MM.1S (cell line): ENCODE measurements around the gene CISH.

Experiments used
- DNase-seq: peaks from one replicate; pipeline ENCODE4 v3.0.0-alpha.2; 2015
- H2AFZ ChIP-seq: fragments of 300-600 bp; sonication (generic); 2 replicates; pipeline ENCODE4 v1.6.0; 2016; ENCODE audit warnings: antibody characterized with exemption, low read length
- H3F3A ChIP-seq: fragments of 300-600 bp; sonication (generic); 2 replicates; pipeline ENCODE4 v1.6.1; 2016; ENCODE audit warnings: mild to moderate bottlenecking, antibody characterized with exemption, low read length, moderate library complexity, mixed read lengths; ENCODE audit not compliant: insufficient read depth
- H3K27ac ChIP-seq: fragments of 300-600 bp; sonication (generic); 2 replicates; pipeline ENCODE4 v1.5.1; 2016; ENCODE audit warnings: mild to moderate bottlenecking, low read length
- H3K27me3 ChIP-seq: fragments of 300-600 bp; sonication (generic); replicated peaks from 2 replicates; pipeline ENCODE4 v1.6.0; 2016; ENCODE audit warnings: low read length; ENCODE audit not compliant: insufficient read depth
- H3K36me3 ChIP-seq: fragments of 300-600 bp; sonication (generic); replicated peaks from 2 replicates; pipeline ENCODE4 v1.6.1; 2016; ENCODE audit warnings: mild to moderate bottlenecking, low read length, mixed read lengths; ENCODE audit not compliant: insufficient read depth
- H3K4me1 ChIP-seq: fragments of 300-600 bp; sonication (generic); 2 replicates; pipeline ENCODE4 v1.6.1; 2016; ENCODE audit warnings: low read length, mixed read lengths
- H3K4me2 ChIP-seq: fragments of 300-600 bp; sonication (generic); 2 replicates; pipeline ENCODE4 v1.6.0; 2016; ENCODE audit warnings: low read depth, low read length
- H3K4me3 ChIP-seq: fragments of 300-600 bp; sonication (generic); 2 replicates; pipeline ENCODE4 v1.5.1; 2016; ENCODE audit warnings: low read length, mixed read lengths
- H3K79me2 ChIP-seq: fragments of 300-600 bp; sonication (generic); 2 replicates; pipeline ENCODE4 v1.6.1; 2016; ENCODE audit warnings: mixed run types, low read length, mixed read lengths
- H3K9ac ChIP-seq: fragments of 300-600 bp; sonication (generic); 2 replicates; pipeline ENCODE4 v1.6.1; 2016; ENCODE audit warnings: low read length, mixed read lengths
- H3K9me2 ChIP-seq: fragments of 300-600 bp; sonication (generic); replicated peaks from 2 replicates; pipeline ENCODE4 v1.6.1; 2016; ENCODE audit warnings: mild to moderate bottlenecking, low read length, mixed read lengths; ENCODE audit not compliant: insufficient read depth
- H3K9me3 ChIP-seq: fragments of 300-600 bp; sonication (generic); replicated peaks from 2 replicates; pipeline ENCODE4 v1.6.1; 2016; ENCODE audit warnings: mild to moderate bottlenecking, low read length, mixed read lengths; ENCODE audit not compliant: insufficient read depth
- H4K20me1 ChIP-seq: fragments of 300-600 bp; sonication (generic); 2 replicates; pipeline ENCODE4 v1.6.1; 2016; ENCODE audit warnings: mild to moderate bottlenecking, low read length, moderate library complexity, mixed read lengths; ENCODE audit not compliant: insufficient read depth
- CTCF ChIP-seq: fragments of 300-600 bp; sonication (generic); IDR thresholded peaks from 2 replicates; pipeline ENCODE4 v1.5.1; 2016; ENCODE audit warnings: antibody characterized with exemption, low read length, mixed read lengths
- EZH2 ChIP-seq: fragments of 300-600 bp; sonication (generic); optimal IDR thresholded peaks from 2 replicates; pipeline ENCODE3; 2017; ENCODE audit warnings: low read depth, mild to moderate bottlenecking, antibody characterized with exemption, low read length, mixed read lengths
- EZH2phosphoT487 ChIP-seq: fragments of 300-600 bp; sonication (generic); IDR thresholded peaks from 2 replicates; pipeline ENCODE4 v1.6.1; 2018; ENCODE audit warnings: antibody characterized with exemption, low read length

Gene CISH

DNA sequence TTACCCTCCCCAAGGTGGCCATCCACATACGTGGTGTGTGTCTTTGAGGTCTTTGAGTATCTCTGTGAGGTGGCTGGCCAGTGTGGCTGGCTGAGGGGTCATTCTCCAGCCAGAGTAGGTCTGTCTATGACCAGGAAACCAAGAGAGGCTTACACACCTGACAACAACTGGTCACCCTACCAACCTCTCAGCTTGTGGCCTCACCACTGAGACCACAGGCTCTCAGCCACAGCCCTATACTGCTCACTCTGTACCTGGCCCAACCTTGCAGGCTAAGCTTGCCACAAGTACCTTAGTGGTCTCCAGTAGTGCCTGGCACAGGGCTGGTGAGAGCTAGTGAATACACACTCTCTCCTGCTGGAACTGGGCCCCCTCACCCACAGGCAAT, 37.1 kb downstream of the CISH start:
- H3K4me2 ChIP-seq = no peak overlapping the region

GRCh38 chr3:50573566-50574443, 37.8 kb downstream of the CISH start:
- no peaks in the 10 kb centered on the region for H3K9me2 ChIP-seq
- DNase-seq = no peak
- H3K27me3 ChIP-seq = no peaks in the 10 kb centered on the region
- no peak overlapping the region for H3K4me2 ChIP-seq
- H3K9me3 ChIP-seq = no peaks in the 10 kb centered on the region
- TF ChIP-seq EZH2phosphoT487 (no peak), EZH2 (no peak), CTCF (no peak)
- H3K36me3 ChIP-seq = no peaks in the 10 kb centered on the region
- peaks cover 6% of the 10 kb centered on the region; the same call in 1 of the 2 replicates for H3K4me1 ChIP-seq
- peaks cover under 1% of the 10 kb centered on the region; the same call in 1 of the 2 replicates for H3F3A ChIP-seq
- no peak overlapping the region for H3K27ac ChIP-seq
- H3K4me3 ChIP-seq = no peak overlapping the region
- no peak overlapping the region for H2AFZ ChIP-seq
- no peaks in the 10 kb centered on the region for H4K20me1 ChIP-seq
- no peaks in the 10 kb centered on the region for H3K79me2 ChIP-seq
- H3K9ac ChIP-seq = no peak overlapping the region

More for the DNA sequence above, 37.1 kb downstream of the CISH start:
- Histone ChIP-seq H3K79me2 (no peaks in the 10 kb centered on the region), H4K20me1 (no peaks in the 10 kb centered on the region), H3K36me3 (no peaks in the 10 kb centered on the region), H3K27me3 (no peaks in the 10 kb centered on the region), H2AFZ (no peak overlapping the region), H3F3A (no peaks in the 10 kb centered on the region), H3K27ac (no peak overlapping the region), H3K9me2 (no peaks in the 10 kb centered on the region), H3K9me3 (no peaks in the 10 kb centered on the region), H3K4me1 (peaks cover 6% of the 10 kb centered on the region; the same call in 1 of the 2 replicates), H3K4me3 (no peak overlapping the region), H3K9ac (no peak overlapping the region)
- TF ChIP-seq EZH2phosphoT487 = no peak
- no peak for TF ChIP-seq EZH2
- no peak for TF ChIP-seq CTCF
- DNase-seq = no peak

DNA sequence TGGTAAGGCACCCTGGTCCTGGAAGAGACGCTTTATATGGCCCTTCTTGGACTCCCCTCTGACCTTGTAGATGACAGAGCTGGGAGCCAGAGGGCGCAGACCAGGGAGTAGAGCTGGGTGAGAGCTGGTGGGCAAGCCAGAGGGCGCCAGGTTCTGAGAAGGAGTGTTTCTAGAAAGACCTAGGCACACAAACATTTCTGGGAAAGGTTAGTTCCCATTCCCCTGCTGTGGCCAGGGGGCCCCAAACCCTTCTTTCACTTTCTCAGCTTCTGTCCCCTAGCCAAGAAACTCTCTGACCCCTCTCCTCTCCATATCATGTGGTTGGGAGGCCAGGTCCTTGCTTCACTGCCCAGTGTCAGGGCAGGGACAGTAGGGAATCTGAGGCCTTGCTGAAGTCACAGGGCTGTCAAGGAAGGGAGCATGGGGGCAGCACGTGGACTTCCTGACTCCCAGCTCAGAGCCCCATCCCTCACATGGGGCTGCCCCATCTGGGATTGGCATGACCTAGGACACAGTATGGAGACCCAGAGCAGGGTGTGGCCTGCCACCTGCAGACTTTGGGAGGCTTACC, 38.7 kb downstream of the CISH start:
- no peaks in the 10 kb centered on the region for H4K20me1 ChIP-seq
- no peaks in the 10 kb centered on the region for H3K36me3 ChIP-seq
- no peak overlapping the region for H3K27ac ChIP-seq

More for the DNA sequence above, 38.7 kb downstream of the CISH start:
- Histone ChIP-seq H3F3A (peaks cover 9% of the 10 kb centered on the region; the same call in 1 of the 2 replicates), H3K4me2 (no peak overlapping the region), H3K79me2 (no peaks in the 10 kb centered on the region), H2AFZ (no peak overlapping the region), H3K4me3 (no peak overlapping the region), H3K9me3 (no peaks in the 10 kb centered on the region), H3K9ac (no peak overlapping the region), H3K27me3 (no peaks in the 10 kb centered on the region), H3K9me2 (no peaks in the 10 kb centered on the region), H3K4me1 (peaks cover 11% of the 10 kb centered on the region)
- TF ChIP-seq EZH2 (no peak), EZH2phosphoT487 (no peak), CTCF (no peak)
- DNase-seq = no peak
